ENCODE measurements around the gene TBX20.
"Not testable (repeated sequence)": the region's sequence is repeated elsewhere in the genome, so short reads cannot be mapped to it uniquely, and the experiment has no call there.

TBX20 gene

DNA sequence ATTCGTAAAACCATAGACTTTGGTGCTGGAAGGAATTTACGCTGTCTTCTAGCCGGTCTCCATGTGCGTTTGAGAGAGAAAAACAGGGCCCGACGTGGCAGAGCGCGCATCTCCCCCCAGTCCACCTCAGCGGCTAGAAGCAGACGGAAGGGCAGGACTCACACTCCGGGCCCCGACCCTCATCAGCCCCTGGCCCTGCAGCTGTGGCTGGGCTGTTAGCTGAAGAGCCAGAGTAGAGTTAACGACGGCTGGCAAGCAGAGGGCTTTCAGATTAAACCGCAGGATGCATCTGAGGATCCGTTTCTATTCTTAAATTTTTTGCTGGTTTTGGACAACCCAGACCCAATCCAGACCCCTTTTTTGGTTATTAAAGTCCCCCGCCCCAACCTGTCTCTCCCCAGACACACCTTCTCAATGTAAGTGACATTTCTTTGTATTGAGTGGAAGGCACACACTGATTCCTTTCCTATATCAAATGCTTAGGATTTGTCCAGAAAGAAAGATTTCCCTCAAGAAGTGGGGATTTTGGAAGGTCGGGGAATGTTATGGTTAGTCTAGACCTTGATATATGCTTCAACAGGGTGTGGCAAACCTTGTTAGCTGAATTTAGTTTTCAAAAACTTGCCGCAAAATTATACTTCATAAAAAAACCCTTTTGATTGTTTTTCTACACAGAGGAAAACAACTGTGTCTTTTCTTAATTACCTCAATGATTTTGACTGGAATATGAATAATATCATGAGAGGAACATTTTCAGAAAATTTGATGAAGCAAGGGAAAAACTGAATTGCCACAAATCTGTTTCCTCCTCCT is 1.7 kb upstream of the TBX20 start:
- DNase-seq, result no peak

- no peak for DNase-seq
These were observed 869 bp upstream of the TBX20 start for GRCh38 chr7:35254496-35255442.

DNA sequence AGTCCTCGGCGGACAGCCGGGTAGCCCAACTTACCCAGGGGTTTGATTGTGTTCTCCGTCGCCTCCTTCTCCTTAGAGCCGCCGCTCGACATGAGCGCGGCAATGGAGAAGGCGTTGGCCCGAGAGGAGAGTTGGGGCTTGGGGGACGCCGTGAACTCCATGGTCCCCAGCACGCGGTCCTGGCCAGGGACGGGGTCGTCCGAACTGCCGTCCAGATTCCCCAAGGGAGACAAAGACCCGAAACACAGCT is 515 bp downstream of the TBX20 start:
- DNase-seq, result no peak

DNA sequence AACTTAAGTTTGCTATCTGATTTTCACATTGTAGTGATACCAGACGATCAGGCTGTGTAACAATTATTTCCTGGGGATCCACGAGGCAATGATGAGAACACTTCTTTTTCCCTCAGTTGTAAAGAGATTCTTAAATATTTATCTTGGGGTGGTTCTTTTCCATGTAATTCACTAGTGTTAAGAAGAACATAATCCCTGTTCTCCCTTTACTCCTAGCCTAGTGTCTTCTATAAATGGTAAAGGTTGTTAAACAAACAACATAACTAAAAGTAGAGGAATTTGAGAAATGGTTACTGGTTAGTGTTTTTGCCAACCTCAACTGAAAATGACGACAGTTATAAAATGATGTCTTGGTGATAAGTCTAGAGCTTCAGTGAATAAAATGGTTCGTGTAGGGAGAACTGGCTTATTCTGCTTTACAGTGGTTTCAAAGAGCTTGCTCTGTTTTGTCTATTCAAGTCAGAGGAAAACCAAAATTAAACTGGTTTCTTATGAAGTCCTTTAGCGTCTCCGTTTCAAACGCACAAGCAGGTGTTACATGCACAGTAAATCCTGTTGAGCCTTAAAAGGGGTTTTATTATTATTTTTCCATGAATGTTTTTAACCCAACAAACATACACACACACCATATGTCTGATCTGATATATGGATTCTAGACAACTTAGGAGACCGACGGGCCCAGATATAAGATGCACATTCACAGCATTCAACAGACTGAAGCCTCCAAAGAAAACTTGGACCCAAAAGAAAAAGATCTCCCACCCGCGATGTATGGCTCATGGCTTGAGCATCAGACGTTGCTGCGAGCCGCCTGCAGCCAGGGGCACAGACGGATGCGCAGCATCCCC is 1.1 kb downstream of the TBX20 start:
- DNase-seq, result no peak

DNA sequence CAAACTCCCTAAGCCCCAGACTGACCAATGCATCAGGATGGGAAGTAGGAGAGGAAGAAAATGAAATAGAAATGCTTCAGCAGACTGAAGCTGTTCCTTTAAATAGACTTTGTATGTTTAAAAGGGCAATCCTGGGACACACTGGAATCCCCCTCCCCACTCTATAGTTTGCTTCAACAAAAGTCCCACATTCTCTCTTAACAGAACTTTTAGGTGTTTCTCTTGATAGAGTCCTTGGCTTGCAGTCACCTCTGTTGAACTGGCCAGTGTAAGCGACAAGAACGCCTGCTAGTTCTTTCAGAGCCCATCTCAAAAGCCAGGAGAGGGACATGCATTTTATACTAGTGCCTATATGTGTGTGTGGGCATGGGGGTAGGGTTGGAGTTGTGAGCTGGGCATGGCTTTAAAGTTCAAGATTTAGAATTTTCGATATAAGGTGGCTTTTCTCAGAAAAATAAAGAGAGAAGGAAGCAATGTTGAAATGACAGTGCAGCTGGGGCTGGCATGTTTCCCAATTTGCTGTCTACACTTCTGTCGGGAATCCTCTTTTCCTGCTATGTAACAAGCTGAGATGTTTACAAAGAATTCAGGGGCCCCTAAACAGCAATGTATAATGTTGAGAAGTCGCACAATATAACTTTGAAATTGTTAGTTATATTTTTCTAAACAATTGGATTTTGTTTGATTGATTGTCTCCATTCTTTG is 2.1 kb downstream of the TBX20 start:
- no peak for DNase-seq

DNA sequence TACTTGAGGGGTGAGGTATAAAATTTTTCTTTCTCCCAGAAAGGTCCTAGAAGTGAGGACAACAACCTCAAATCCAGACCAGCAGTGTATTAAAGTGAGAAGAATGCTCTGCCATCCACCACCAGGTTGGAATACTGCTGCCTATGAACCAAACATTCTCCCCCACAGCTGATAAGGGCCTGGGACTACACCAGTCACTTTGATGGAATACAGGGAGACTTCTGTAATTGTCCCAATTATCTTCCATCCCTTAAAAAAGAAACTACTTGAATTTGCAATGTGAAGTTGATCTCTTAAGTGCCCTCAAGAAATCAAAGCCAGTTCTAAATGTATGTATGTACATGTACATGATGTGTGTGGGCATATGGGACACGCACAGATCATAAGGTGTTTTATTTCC is 3.0 kb downstream of the TBX20 start:
- no peak for DNase-seq

GRCh38 chr7:35250452-35250851 is 3.4 kb downstream of the TBX20 start:
- no peak for DNase-seq

DNA sequence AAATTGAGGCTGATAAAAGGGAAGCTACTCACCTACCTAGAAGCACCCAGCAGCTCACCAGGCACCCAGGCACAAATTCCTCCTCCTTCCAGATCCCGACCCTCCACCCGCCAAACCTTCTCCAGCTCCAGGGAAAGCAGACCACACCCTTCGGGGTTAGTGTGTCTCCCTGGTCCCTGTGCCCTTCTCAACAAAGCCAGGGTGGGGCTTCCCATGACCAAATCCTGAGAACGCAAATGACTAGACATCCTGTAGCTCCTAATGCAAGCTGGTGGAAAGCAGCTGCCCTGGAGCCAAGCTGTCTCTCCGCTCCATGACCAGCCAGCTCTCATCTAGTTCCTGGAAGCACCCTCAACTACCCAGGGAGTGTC is 4.4 kb downstream of the TBX20 start:
- no peak for DNase-seq

DNA sequence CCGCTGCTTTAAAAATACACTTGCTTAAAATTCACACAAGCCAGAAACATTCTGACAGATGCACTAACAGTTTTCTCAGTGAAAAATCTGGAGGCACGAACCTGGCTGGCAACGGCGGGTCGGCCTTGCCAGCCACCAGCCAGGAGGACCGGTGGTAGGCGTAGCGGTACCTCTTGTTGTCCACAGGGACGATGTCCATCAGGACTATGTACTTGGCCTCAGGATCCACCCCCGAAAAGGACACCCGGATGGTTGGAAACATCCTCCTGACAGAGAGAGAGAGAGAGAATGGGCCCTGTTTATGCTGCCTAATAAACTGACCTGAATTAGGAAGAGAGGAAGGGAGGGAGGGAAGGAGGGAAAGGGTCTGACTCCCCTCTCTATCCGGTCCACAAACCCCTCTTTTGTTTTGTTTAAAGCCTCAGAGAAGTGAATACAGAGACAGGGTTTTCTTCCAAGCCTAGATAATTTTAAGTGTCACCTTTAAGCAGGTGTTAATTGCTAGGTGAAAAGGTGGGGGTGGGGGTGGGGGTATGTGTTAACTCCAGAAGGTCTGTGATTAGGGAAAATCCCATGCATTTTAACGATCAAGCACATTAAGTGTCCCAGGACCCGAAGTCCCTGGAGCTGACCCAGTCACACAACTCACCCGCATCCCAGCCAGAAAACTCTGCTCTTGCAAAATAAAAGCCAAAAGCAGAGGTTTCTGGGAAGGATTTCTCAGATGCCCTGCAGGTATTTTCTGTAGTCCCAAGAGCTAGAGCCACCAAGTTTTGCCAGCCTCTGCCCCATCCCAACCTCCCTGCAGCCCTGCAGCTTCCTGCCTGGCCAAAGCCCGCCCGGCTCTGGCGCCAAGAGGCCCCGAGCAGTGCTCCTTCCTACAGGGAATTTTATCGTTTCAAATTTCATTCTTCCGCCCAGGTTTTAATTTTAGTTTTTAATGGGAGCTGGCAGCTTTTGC is 5.0 kb downstream of the TBX20 start:
- DNase-seq, result no peak

DNA sequence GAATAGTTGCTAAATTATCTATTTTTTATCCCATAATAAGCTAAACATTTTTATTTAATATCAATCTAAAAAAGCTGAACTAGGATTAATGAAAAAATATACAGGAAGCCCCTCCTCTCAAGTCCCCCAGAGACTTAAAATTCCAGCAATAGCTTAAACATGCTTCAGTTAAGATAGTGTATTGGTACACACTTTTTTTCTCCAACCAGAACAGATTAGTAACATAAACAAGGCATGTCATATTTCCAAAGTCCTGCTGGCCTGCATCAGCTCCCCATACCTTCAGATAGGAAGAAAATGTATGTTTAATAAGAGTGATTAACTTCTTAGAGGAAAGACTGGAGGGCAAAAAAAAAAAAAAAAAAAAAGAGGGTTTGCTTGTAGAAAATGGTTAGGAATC is 7.1 kb downstream of the TBX20 start:
- no peak for DNase-seq

DNA sequence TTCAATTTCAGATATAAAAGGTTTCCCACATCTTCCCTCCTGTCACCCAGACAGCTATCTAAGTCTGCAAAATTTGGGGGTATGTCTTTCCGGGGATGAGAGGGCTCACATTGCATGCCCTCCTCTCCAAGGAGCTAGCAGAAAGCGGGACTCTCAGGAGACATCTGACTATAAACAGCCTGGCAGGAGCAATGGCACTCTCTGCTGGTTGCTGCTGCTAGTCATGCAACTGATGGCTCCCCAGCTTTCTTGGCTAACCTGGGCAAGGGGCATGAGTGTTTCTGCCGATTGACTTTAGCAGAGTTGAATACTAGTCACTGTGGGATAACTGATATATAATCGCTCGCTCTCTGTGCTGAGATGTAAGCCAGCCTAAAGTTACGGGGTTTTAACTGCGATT is 12.0 kb downstream of the TBX20 start:
- no peak for DNase-seq

GRCh38 chr7:35241436-35241835 is 12.5 kb downstream of the TBX20 start:
- no peak for DNase-seq

- DNase-seq, result not testable (repeated sequence)
These were observed 12.9 kb downstream of the TBX20 start for GRCh38 chr7:35241008-35241407.

DNA sequence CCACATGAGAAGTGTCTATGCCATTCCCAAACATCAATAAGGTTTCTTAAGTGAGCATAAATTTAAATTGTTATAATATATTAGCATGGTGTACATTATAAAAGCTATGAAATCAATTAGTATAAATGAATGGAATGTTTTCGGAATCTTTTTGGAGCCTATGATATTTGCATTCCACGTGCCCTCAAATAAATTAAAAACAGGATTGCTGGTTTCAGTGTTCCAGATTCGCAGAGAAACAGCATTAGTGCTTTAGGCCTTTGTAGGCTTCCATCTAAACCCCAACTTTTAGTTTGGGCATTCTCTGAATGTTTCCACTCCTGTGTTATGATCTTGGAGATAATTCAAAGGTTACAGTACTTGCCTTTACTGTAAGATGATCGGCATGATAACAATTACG is 15.4 kb downstream of the TBX20 start:
- not testable (repeated sequence) for DNase-seq

GRCh38 chr7:35232994-35233393 is 20.9 kb downstream of the TBX20 start:
- DNase-seq, result no peak

DNA sequence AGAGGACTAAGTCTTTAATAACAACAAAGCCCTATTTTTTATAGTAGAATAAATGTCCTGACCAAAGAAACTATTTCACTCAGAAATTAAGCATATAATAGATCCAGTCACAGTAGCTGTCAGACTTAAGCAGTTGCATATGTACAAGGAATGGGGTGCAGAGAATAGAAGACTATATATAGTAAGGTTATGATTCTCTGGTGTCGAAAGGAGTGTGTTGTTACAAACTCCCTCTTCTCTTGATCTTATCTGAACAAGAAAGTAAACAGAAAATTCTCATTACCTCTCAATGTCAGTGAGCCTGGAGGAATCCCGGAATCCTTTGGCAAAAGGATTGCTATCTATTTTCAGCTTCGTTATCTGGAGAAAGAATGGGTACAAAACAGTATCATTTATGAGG is 22.7 kb downstream of the TBX20 start:
- DNase-seq, result not testable (repeated sequence)

DNA sequence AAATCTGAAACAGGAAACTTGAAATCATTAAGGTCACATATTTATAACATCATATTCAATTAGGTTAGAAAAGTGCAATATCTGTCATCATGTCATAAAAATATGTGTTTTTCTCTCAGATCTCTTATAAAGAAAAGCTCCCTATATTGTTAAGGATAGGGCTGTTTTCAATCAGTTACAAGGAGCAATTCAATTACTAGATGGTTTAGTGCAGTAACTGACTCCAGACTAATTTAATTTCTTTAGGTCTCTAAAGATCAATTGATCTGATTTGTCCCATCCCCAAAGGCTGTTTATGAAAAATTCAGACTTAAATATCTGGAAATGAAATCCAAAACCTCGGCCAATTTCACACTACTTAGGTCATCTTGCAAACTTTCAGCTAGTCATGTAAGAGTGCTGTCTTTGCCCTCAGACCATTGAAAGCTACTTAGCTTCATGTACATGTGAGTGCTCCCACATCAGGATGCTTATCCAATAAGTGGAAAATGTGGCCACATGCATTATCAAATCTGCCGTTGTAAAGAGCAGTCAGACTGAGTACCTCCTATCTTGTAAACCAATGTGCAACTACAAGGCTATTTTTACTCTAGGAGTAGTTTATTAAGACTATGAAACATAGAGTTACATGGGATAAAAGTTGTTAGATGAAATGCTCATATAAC is 24.7 kb downstream of the TBX20 start:
- not testable (repeated sequence) for DNase-seq

GRCh38 chr7:35228496-35229051 is 25.3 kb downstream of the TBX20 start:
- DNase-seq, result not testable (repeated sequence)

GRCh38 chr7:35227438-35227837 is 26.5 kb downstream of the TBX20 start:
- DNase-seq, result not testable (repeated sequence)

DNA sequence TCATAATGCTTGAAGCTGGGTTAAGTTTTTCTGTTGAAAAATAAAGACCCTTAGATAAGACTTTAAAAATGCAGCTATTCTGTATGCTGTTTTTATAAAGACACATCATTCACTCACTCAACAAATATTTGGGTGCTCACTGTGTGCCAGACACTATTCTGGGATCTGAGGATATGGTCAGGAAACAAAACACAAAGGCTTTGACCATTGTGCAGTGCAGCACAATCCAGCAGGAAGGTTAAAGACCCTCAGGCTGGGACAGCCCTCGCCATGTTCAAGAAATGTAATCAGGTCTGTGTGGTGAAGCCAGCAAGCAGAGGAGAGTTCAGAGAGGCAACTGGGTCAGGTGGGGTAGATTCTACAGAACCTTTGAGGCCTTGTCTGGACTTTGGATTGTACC is 31.5 kb downstream of the TBX20 start:
- DNase-seq, result not testable (repeated sequence)

DNA sequence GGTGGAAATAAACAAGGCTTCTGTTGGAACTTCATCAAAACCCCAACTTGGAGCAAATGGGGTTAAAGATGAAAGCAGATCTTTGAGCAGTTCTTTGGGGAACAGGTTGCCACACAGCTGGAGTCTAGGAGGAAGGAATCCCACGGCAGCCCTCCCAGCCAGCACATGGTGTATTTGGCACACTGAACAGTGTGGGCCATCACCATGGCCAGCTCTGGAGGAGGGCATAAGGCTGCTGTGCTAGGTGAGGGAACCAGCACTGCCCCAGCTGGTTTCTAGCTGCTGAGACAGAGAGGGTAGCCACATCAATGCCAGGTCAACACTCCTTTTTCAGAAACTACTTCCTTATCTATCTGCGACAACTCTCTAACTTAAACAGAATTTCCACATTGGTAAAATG is 33.7 kb downstream of the TBX20 start:
- DNase-seq, result not testable (repeated sequence)
